ENCODE measurements around the gene ZNF280A.

DNA sequence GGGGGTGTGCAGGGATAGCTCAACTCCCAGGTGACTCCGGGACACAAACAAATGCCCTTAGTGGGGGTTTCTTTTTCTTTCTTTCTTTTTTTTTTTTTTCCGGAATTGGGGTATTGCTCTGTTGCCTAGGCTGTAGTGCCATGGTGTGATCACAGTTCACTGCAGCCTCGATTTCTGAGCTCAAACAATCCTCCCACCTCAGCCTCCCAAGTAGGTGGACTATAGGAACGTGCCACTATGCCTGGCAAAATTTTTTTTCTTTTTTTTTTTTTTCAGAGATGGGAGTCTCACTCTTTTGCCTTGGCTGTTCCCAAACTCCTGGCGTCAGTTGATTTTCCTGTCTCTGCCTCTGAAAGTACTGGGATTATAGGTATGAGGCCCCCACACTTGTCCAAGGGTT, 13.8 kb upstream of the ZNF280A start:
- TF ChIP-seq POLR2A (IDR thresholded peaks at IDR 0.05; ENCODE audit: low read length), result no peak
- TF ChIP-seq GATA1 (IDR thresholded peaks at IDR 0.05; ENCODE audit: low read depth, low read length), result no peak

Measured in erythroblast (primary cell).